ENCODE measurements around the gene ATP5ME.

ATP5ME gene

DNA sequence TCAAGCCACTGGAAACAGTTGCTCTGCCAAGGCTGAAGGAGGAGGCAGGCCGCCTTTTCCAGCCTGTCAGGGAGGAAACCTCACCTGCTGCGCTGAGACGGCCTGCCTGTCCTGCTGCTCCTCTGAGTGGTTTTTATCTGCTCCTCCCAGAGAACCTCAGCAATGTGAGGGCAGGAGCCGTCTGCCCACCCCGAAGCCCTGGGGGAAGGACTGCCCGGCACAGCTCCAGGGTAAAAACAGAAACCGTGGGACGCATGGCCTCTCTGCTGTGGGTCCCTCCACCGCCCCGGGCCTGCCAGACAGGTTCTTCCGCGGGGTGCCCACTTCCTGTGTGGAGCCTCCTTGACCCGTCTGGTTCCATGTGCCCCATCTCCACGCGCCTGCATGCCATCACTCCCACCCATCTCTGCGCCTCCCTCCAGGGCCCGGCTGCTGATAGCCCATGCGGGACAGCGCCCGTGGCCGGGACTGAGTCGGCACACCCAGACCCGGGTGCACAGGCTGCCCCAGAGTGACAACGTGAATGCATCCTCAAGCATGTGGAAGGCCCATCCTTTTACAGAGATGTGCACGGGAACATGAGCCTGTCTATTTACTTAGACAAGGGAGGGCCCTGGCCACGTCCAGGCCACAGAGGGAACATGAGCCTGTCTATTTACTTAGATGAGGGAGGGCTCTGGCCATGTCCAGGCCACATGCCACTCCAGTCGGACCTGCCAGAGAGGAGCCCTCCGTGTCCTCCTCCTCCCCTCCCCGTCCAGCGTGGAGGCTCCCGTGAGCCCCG lies 18.9 kb upstream of the ATP5ME start:
- Histone ChIP-seq H3K27ac (ENCODE audit: low read depth, low read length) (no peak overlapping the region), H3K79me2 (ENCODE audit: insufficient read depth, low read length) (no peaks in the 10 kb centered on the region), H3K9me3 (ENCODE audit: insufficient read depth, low read length) (no peaks in the 10 kb centered on the region), H3K36me3 (ENCODE audit: low read length) (no peaks in the 10 kb centered on the region), H3K4me2 (ENCODE audit: low read depth, low read length, poor library complexity, severe bottlenecking) (no peak overlapping the region), H3F3A (ENCODE audit: insufficient read depth) (0 out of 2 replicates have a peak, but pooled peaks cover 5% of the 10 kb centered on the region), H3K9ac (ENCODE audit: low read length) (no peak overlapping the region), H2AFZ (ENCODE audit: low read depth, low read length, severe bottlenecking) (no peak overlapping the region), H3K27me3 (ENCODE audit: low read length) (no peaks in the 10 kb centered on the region), H3K4me3 (ENCODE audit: insufficient read depth, low read length, poor library complexity, severe bottlenecking) (no peak overlapping the region), H3K9me2 (replicated peaks; ENCODE audit: insufficient read depth, low read length) (no peaks in the 10 kb centered on the region), H4K20me1 (ENCODE audit: low read depth, low read length) (no peaks in the 10 kb centered on the region)
- TF ChIP-seq EZH2phosphoT487 (conservative IDR thresholded peaks at IDR 0.05; ENCODE audit: low read length), result no peak
- TF ChIP-seq CTCF (IDR thresholded peaks at IDR 0.05; ENCODE audit: insufficient read depth, low read length, poor library complexity, severe bottlenecking), result no peak

- H3K4me3 ChIP-seq (ENCODE audit: insufficient read depth, low read length, poor library complexity, severe bottlenecking), result no peak overlapping the region
- no peaks in the 10 kb centered on the region for H3F3A ChIP-seq (ENCODE audit: insufficient read depth)
- H3K79me2 ChIP-seq (ENCODE audit: insufficient read depth, low read length), result no peaks in the 10 kb centered on the region
- no peaks in the 10 kb centered on the region for H3K9me3 ChIP-seq (ENCODE audit: insufficient read depth, low read length)
- no peaks in the 10 kb centered on the region for H3K27me3 ChIP-seq (ENCODE audit: low read length)
- no peak overlapping the region for H3K9ac ChIP-seq (ENCODE audit: low read length)
- H3K4me2 ChIP-seq (ENCODE audit: low read depth, low read length, poor library complexity, severe bottlenecking), result no peak overlapping the region
- TF ChIP-seq EZH2phosphoT487 (conservative IDR thresholded peaks at IDR 0.05; ENCODE audit: low read length), result no peak
- TF ChIP-seq CTCF (IDR thresholded peaks at IDR 0.05; ENCODE audit: insufficient read depth, low read length, poor library complexity, severe bottlenecking), result no peak
- H3K36me3 ChIP-seq (ENCODE audit: low read length), result no peaks in the 10 kb centered on the region
- no peaks in the 10 kb centered on the region for H3K9me2 ChIP-seq (replicated peaks; ENCODE audit: insufficient read depth, low read length)
- no peak overlapping the region for H2AFZ ChIP-seq (ENCODE audit: low read depth, low read length, severe bottlenecking)
- no peak overlapping the region for H3K27ac ChIP-seq (ENCODE audit: low read depth, low read length)
- H4K20me1 ChIP-seq (ENCODE audit: low read depth, low read length), result no peaks in the 10 kb centered on the region
Measured at GRCh38 chr4:689723-690122, 15.6 kb upstream of the ATP5ME start.

- Histone ChIP-seq H3K9ac (ENCODE audit: low read length) (no peak within 1 kb of the TSS), H3F3A (ENCODE audit: insufficient read depth) (no peaks in the 10 kb centered on the region), H3K4me3 (ENCODE audit: insufficient read depth, low read length, poor library complexity, severe bottlenecking) (no peak within 1 kb of the TSS), H4K20me1 (ENCODE audit: low read depth, low read length) (no peaks in the 10 kb centered on the region), H3K27ac (ENCODE audit: low read depth, low read length) (no peak within 1 kb of the TSS), H3K36me3 (ENCODE audit: low read length) (no peaks in the 10 kb centered on the region), H3K27me3 (ENCODE audit: low read length) (no peaks in the 10 kb centered on the region), H3K4me2 (ENCODE audit: low read depth, low read length, poor library complexity, severe bottlenecking) (no peak within 1 kb of the TSS), H2AFZ (ENCODE audit: low read depth, low read length, severe bottlenecking) (no peak within 1 kb of the TSS), H3K9me2 (replicated peaks; ENCODE audit: insufficient read depth, low read length) (no peaks in the 10 kb centered on the region), H3K79me2 (ENCODE audit: insufficient read depth, low read length) (no peaks in the 10 kb centered on the region), H3K9me3 (ENCODE audit: insufficient read depth, low read length) (no peaks in the 10 kb centered on the region)
- TF ChIP-seq CTCF (IDR thresholded peaks at IDR 0.05; ENCODE audit: insufficient read depth, low read length, poor library complexity, severe bottlenecking), result no peak
- TF ChIP-seq EZH2phosphoT487 (conservative IDR thresholded peaks at IDR 0.05; ENCODE audit: low read length), result no peak
Measured at GRCh38 chr4:688854-689681, 15.0 kb upstream of the ATP5ME start, which contains the start of gene SLC49A3. TSS of gene SLC49A3 (minus strand) at chr4:689151. CDS start at chr4:689127, 24 bp downstream.

Measured in SU-DHL-6 (cell line).